Right lobe of liver (tissue), 4 donors: ENCODE measurements around the gene TPRA1.

Experiments used
- POLR2A ChIP-seq: fragments of 450-650 bp; IDR thresholded peaks from one replicate; pipeline ENCODE4 v1.6.1; 2017; ENCODE audit warnings: antibody characterized with exemption, mild to moderate bottlenecking
- TF ChIP-seq, protein P1 (sequence below), 4 donors: fragments of 200-600 bp in 3 of 4; fragments of 450-650 bp in 1 of 4; IDR thresholded peaks; one replicate each; pipeline versions ENCODE4 v1.5.1 to v1.8.0; 2016 to 2022; ENCODE audit warnings: antibody characterized with exemption in 4 of 4, mild to moderate bottlenecking in 2 of 4
- donor health status: DM: no; HTN: no; CAD: no.
- donor health status: DM: no; HTN: no; CAD: no.
- donor health status: DM: no; HTN: yes; CAD: no.

DNA sequence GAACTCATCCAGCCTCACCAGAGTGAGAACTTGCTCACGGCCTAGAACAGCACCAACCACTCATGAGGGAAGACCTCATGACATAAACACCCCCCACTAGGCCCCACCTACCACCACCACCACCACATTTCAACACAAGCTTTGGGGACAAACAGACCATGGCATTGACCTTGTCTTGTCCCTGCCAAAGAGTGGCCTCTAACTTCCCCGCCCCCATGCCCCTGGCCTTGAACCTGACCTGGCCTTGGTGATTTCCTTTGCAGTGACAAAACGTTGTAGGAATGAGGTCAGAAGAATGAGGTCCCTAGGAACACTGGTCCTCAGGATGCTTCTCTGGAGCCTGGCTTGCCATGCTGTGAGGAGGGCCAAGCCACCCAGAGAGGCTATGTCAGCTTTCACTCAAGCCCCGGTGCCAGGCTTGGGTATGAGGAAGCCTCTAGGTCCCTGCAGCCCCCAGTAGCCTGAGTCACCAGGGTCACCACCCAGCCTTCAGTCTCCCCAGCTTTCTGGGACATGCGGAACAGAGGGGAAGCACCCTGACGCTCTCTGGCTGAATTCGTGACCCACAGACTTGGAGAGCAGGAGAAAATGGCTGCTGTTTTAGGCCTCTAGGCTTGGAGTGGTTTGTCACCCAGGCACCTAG, 57.9 kb downstream of the TPRA1 start:
- TF ChIP-seq, protein P1, sequence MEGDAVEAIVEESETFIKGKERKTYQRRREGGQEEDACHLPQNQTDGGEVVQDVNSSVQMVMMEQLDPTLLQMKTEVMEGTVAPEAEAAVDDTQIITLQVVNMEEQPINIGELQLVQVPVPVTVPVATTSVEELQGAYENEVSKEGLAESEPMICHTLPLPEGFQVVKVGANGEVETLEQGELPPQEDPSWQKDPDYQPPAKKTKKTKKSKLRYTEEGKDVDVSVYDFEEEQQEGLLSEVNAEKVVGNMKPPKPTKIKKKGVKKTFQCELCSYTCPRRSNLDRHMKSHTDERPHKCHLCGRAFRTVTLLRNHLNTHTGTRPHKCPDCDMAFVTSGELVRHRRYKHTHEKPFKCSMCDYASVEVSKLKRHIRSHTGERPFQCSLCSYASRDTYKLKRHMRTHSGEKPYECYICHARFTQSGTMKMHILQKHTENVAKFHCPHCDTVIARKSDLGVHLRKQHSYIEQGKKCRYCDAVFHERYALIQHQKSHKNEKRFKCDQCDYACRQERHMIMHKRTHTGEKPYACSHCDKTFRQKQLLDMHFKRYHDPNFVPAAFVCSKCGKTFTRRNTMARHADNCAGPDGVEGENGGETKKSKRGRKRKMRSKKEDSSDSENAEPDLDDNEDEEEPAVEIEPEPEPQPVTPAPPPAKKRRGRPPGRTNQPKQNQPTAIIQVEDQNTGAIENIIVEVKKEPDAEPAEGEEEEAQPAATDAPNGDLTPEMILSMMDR (IDR thresholded peaks at IDR 0.05), result no peak
- no peak for TF ChIP-seq POLR2A
